Measurements from ENCODE around the gene DSP.

- no peak for TF ChIP-seq CTCF (conservative IDR thresholded peaks at IDR 0.05)
- no peak for TF ChIP-seq ZFX (IDR thresholded peaks at IDR 0.05)
These were observed 89.3 kb downstream of the DSP start for GRCh38 chr6:7630792-7631191.
